Liver (tissue), 3 donors: Measurements from ENCODE around the gene INO80C.

Source experiments
- ATF3 ChIP-seq: IDR thresholded peaks from 2 replicates; pipeline ENCODE4 v1.6.1; 2016; ENCODE audit warnings: antibody characterized with exemption
- CTCF ChIP-seq: fragments of 150-350 bp; IDR thresholded peaks from 2 replicates; pipeline ENCODE4 v1.5.1; 2017; ENCODE audit warnings: improper control_type of control experiment, low read depth, low read length; ENCODE audit not compliant: missing input control
- GABPA ChIP-seq, 2 donors: IDR thresholded peaks in 1 of 2; conservative IDR thresholded peaks in 1 of 2; 2 replicates each; pipeline ENCODE4 v1.6.1; 2016; ENCODE audit warnings: antibody characterized with exemption in 2 of 2, mild to moderate bottlenecking in 1 of 2, moderate library complexity in 1 of 2
- HNF4G ChIP-seq: IDR thresholded peaks from 2 replicates; pipeline ENCODE4 v1.6.1; 2016; ENCODE audit warnings: antibody characterized with exemption
- RAD21 ChIP-seq, 2 donors: IDR thresholded peaks; 2 replicates each; pipeline ENCODE4 v1.6.1; 2016; ENCODE audit warnings: antibody characterized with exemption in 2 of 2, mild to moderate bottlenecking in 2 of 2
- TAF1 ChIP-seq: conservative IDR thresholded peaks from 2 replicates; pipeline ENCODE4 v1.6.1; 2016; ENCODE audit warnings: antibody characterized with exemption, mild to moderate bottlenecking
- donor health status: healthy.
- donor health status: healthy.

GRCh38 chr18:35504996-35505395 is 7.2 kb upstream of the INO80C start:
- no peak for TF ChIP-seq TAF1
- no peak for TF ChIP-seq CTCF
- TF ChIP-seq GABPA (IDR thresholded peaks at IDR 0.05 in 1 of 2, conservative IDR thresholded peaks at IDR 0.05 in 1 of 2) = no peak
- TF ChIP-seq ATF3 = no peak
- no peak for TF ChIP-seq RAD21 (IDR thresholded peaks at IDR 0.05)
- TF ChIP-seq HNF4G = no peak
